Measurements from ENCODE around the gene NHLH1.

DNA sequence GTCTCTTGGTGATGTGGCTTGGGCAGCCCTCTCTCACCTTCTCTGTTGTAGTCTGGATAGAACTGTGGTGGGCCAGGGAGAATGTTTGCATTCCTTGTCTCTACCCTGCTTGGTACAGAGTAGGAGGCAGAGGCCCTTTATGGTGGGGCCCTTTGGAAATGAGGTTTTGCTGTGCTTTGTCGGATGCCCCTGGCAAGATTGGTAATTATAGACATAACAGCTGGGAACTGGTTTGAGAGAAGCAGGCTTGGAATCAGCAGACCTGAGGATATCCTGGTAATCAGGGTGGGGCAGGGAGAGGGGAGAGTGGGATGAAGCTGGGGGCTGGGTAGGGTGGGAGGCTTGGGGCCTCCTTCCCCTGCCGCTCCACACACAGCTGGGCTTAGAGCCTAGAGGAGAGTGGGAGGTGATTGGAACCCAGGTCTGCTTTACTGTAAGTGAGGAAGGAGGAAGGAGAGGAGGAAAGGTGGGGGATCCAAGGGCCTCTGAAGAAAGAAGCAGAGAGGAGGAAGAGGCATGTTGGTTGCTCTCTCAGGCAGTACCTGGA is 38.5 kb downstream of the NHLH1 start:
- no peak for TF ChIP-seq CTCF (IDR thresholded peaks at IDR 0.05; ENCODE audit: low read depth, low read length, missing input control)
- no peak for TF ChIP-seq YY1 (IDR thresholded peaks at IDR 0.05)
- no peak for TF ChIP-seq HNF4A (conservative IDR thresholded peaks at IDR 0.05)

Measured in liver (tissue), 3 donors.